H9 (cell line): Measurements from ENCODE around the gene ILK. TPM values are rescaled to one million over a fixed set of nuclear protein-coding genes. Genes with fewer than 3 reads are reported as not detected.

Experiments used
- DNase-seq: peaks from one replicate; pipeline ENCODE4 v3.0.0-alpha.2; 2017
- H2AFZ ChIP-seq: one replicate; pipeline ENCODE4 v1.6.1; 2013; ENCODE audit warnings: mild to moderate bottlenecking, low read length, control low read depth, moderate library complexity
- H2AK5ac ChIP-seq: 2 replicates; pipeline ENCODE4 v1.6.1; 2013; ENCODE audit warnings: low read length, control low read depth, mixed read lengths; ENCODE audit not compliant: insufficient read length
- H2BK120ac ChIP-seq: one replicate; pipeline ENCODE4 v1.6.1; 2013; ENCODE audit warnings: low read depth, mild to moderate bottlenecking, low read length, control low read depth, inconsistent platforms; ENCODE audit not compliant: poor library complexity, severe bottlenecking
- H2BK12ac ChIP-seq: 2 replicates; pipeline ENCODE4 v1.6.1; 2013; ENCODE audit warnings: low read length, control low read depth, mixed read lengths, low read depth; ENCODE audit not compliant: insufficient read length
- H2BK15ac ChIP-seq: 2 replicates; pipeline ENCODE4 v1.6.1; 2013; ENCODE audit warnings: low read depth, low read length, control low read depth
- H2BK20ac ChIP-seq: one replicate; pipeline ENCODE4 v1.6.1; 2013; ENCODE audit warnings: low read depth, mild to moderate bottlenecking, low read length, control low read depth, inconsistent platforms; ENCODE audit not compliant: poor library complexity, severe bottlenecking
- H2BK5ac ChIP-seq: 2 replicates; pipeline ENCODE4 v1.6.1; 2013; ENCODE audit warnings: low read length, control low read depth, mixed read lengths; ENCODE audit not compliant: insufficient read length
- H3K14ac ChIP-seq: 2 replicates; pipeline ENCODE4 v1.6.1; 2013; ENCODE audit warnings: low read length, control low read depth; ENCODE audit not compliant: insufficient read depth
- H3K18ac ChIP-seq: 2 replicates; pipeline ENCODE4 v1.6.1; 2013; ENCODE audit warnings: low read depth, mild to moderate bottlenecking, mixed read lengths, low read length, control low read depth; ENCODE audit not compliant: insufficient read length
- H3K23ac ChIP-seq: 2 replicates; pipeline ENCODE4 v1.6.1; 2013; ENCODE audit warnings: low read length, control low read depth, mixed read lengths, low read depth; ENCODE audit not compliant: insufficient read length
- H3K23me2 ChIP-seq: 2 replicates; pipeline ENCODE4 v1.6.1; 2013; ENCODE audit warnings: low read depth, mild to moderate bottlenecking, mixed read lengths, low read length, control low read depth; ENCODE audit not compliant: insufficient read length, poor library complexity, severe bottlenecking
- H3K27ac ChIP-seq: 2 replicates; pipeline ENCODE4 v1.5.1; 2013; ENCODE audit warnings: low read length, control low read depth, mixed read lengths, low read depth; ENCODE audit not compliant: insufficient read length
- H3K27me3 ChIP-seq: 2 replicates; pipeline ENCODE4 v1.6.1; 2013; ENCODE audit warnings: low read length, control low read depth, inconsistent platforms; ENCODE audit not compliant: insufficient read depth
- H3K4ac ChIP-seq: 2 replicates; pipeline ENCODE4 v1.6.1; 2013; ENCODE audit warnings: low read depth, mild to moderate bottlenecking, control low read depth, inconsistent platforms, low read length, moderate library complexity
- H3K4me1 ChIP-seq: 2 replicates; pipeline ENCODE4 v1.6.1; 2013; ENCODE audit warnings: low read length, control low read depth, inconsistent platforms; ENCODE audit not compliant: insufficient read depth
- H3K4me2 ChIP-seq: 2 replicates; pipeline ENCODE4 v1.6.1; 2013; ENCODE audit warnings: low read length, control low read depth, mixed read lengths; ENCODE audit not compliant: insufficient read length, insufficient read depth
- H3K56ac ChIP-seq: 2 replicates; pipeline ENCODE4 v1.6.1; 2013; ENCODE audit warnings: low read depth, mild to moderate bottlenecking, mixed read lengths, low read length, control low read depth; ENCODE audit not compliant: insufficient read length
- H3K79me1 ChIP-seq: 2 replicates; pipeline ENCODE4 v1.6.1; 2013; ENCODE audit warnings: low read depth, mild to moderate bottlenecking, moderate library complexity, low read length, control low read depth, inconsistent platforms; ENCODE audit not compliant: insufficient read depth, poor library complexity, severe bottlenecking
- H3K79me2 ChIP-seq: 2 replicates; pipeline ENCODE4 v1.6.1; 2013; ENCODE audit warnings: low read length, control low read depth, inconsistent platforms; ENCODE audit not compliant: insufficient read depth
- H3K9ac ChIP-seq: 2 replicates; pipeline ENCODE4 v1.6.1; 2013; ENCODE audit warnings: low read length, control low read depth, mixed read lengths; ENCODE audit not compliant: insufficient read length; ENCODE audit errors: extremely low read depth
- H3K9me3 ChIP-seq: one replicate; pipeline ENCODE4 v1.6.1; 2013; ENCODE audit warnings: low read depth, low read length, inconsistent platforms; ENCODE audit not compliant: control insufficient read depth
- H3T11ph ChIP-seq: one replicate; pipeline ENCODE4 v1.6.1; 2013; ENCODE audit warnings: mild to moderate bottlenecking, low read length, control low read depth, inconsistent platforms
- H4K20me1 ChIP-seq: one replicate; pipeline ENCODE4 v1.6.1; 2013; ENCODE audit not compliant: control insufficient read depth, insufficient read length, insufficient read depth
- H4K5ac ChIP-seq: 2 replicates; pipeline ENCODE4 v1.6.1; 2013; ENCODE audit warnings: low read depth, mild to moderate bottlenecking, mixed read lengths, low read length, control low read depth; ENCODE audit not compliant: insufficient read length
- H4K8ac ChIP-seq: replicated peaks from 2 replicates; pipeline ENCODE4 v1.6.1; 2013; ENCODE audit warnings: low read length, control low read depth, mixed read lengths, low read depth; ENCODE audit not compliant: insufficient read length
- H4K91ac ChIP-seq: 2 replicates; pipeline ENCODE4 v1.6.1; 2013; ENCODE audit warnings: low read depth, mild to moderate bottlenecking, moderate library complexity, mixed read lengths, low read length, control low read depth; ENCODE audit not compliant: insufficient read length
- H3K27ac Mint-ChIP-seq, 3 experiments: 2 replicates in 2 of 3; 3 replicates in 1 of 3; pipeline ENCODE4 v1.8.0; 2020 to 2021; ENCODE audit warnings: mixed read lengths in 3 of 3, mild to moderate bottlenecking in 1 of 3, moderate library complexity in 1 of 3
- H3K27me3 Mint-ChIP-seq: 2 replicates; pipeline ENCODE4 v1.8.0; 2021; ENCODE audit warnings: low read depth, mild to moderate bottlenecking, moderate library complexity, mixed read lengths
- H3K36me3 Mint-ChIP-seq, 3 experiments: 2 replicates in 2 of 3; 3 replicates in 1 of 3; pipeline ENCODE4 v1.8.0; 2020 to 2021; ENCODE audit warnings: low read depth in 3 of 3, mixed read lengths in 3 of 3; ENCODE audit not compliant: insufficient read depth in 1 of 3
- H3K4me1 Mint-ChIP-seq, 2 experiments: 2 replicates each; pipeline ENCODE4 v1.8.0; 2020; ENCODE audit warnings: mixed read lengths in 2 of 2
- H3K4me3 Mint-ChIP-seq, 2 experiments: 2 replicates in 1 of 2; 3 replicates in 1 of 2; pipeline ENCODE4 v1.8.0; 2020 to 2021; ENCODE audit warnings: mild to moderate bottlenecking in 2 of 2, mixed read lengths in 2 of 2, moderate library complexity in 1 of 2
- H3K9me3 Mint-ChIP-seq, 2 experiments: 2 replicates in 1 of 2; 3 replicates in 1 of 2; pipeline ENCODE4 v1.8.0; 2020; ENCODE audit warnings: mild to moderate bottlenecking in 2 of 2, mixed read lengths in 2 of 2, moderate library complexity in 1 of 2
- WGBS: extraction: QIAGEN DNeasy Blood & Tissue Kit; methylation state at CpG from one replicate; pipeline ENCODE4 v1.1.7; 2013; ENCODE audit warnings: missing lambda C conversion rate, low lambda C conversion rate, mixed read lengths; ENCODE audit not compliant: insufficient read length; ENCODE audit errors: extremely low coverage; 5-methylcytosine and 5-hydroxymethylcytosine counted together
- total RNA-seq: library from RNA; stranded (reverse); gene quantifications from 2 replicates; pipeline ENCODE4 v1.2.1, GENCODE V29; 2021
- TF ChIP-seq, protein P1 (sequence below): fragments of 200-600 bp; sonication (generic); conservative IDR thresholded peaks from 3 replicates; pipeline ENCODE4 v1.8.0; 2021; ENCODE audit warnings: antibody characterized with exemption, mild to moderate bottlenecking

ILK gene
- total RNA-seq, 1 experiment from 2014 or later: 100 TPM

DNA sequence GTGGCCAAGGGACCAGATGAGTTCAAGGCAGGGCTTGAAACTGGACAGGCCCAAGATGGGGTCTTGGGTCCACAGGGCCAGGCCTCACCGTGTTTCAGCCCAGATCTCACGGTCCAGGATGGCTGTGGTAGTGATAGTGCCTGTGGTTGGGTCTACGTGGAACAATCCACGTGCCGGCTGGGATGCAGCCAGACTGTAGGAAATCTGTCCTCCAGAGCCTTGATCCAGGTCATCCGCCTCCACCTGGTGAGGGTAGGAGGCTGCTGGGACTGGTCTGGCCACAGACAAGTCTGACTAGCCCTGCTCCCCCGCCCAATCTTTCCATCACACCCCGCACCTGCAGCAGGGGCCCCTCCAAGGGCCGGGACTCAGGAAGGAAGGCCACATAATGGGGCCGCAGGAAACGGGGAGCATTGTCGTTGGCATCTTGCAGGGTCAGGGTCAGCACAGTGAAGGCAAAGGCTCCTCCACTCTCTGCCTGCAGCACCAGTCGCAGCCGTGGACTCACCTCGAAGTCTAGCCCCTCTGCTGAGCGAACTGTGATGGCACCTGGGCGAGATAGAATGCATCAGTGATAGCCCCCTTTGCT is 22.4 kb downstream of the ILK start:
- no peak overlapping the region for H3K4me3 Mint-ChIP-seq
- H4K20me1 ChIP-seq: no peaks in the 10 kb centered on the region
- H3K56ac ChIP-seq: no peak overlapping the region
- H3K9me3 ChIP-seq: no peaks in the 10 kb centered on the region
- peaks cover 3% of the 10 kb centered on the region in 2 experiments; a peak in 3 of 4 replicates for H3K4me1 Mint-ChIP-seq
- H2BK15ac ChIP-seq: no peak overlapping the region
- H3K4ac ChIP-seq: no peak overlapping the region
- no peak overlapping the region for H2BK5ac ChIP-seq
- no peak overlapping the region for H3K27ac Mint-ChIP-seq
- peaks cover 14% of the 10 kb centered on the region; the same call in 1 of the 2 replicates for H3K27me3 ChIP-seq
- no peak overlapping the region for H2BK120ac ChIP-seq
- WGBS: no CpG with 5 or more reads among the region's 17 CpGs
- no peak overlapping the region for H3K27ac ChIP-seq
- H3K14ac ChIP-seq: no peak overlapping the region
- no peaks in the 10 kb centered on the region for H3K79me1 ChIP-seq
- no peaks in the 10 kb centered on the region for H3K79me2 ChIP-seq
- H3K27me3 Mint-ChIP-seq: peaks cover 27% of the 10 kb centered on the region
- peaks cover 9% of the 10 kb centered on the region for H3K23me2 ChIP-seq
- H4K5ac ChIP-seq: no peak overlapping the region
- no peak overlapping the region for H4K91ac ChIP-seq
- H2AFZ ChIP-seq: no peak overlapping the region
- no peak overlapping the region for H3K18ac ChIP-seq
- H3K9me3 Mint-ChIP-seq: no peaks in the 10 kb centered on the region
- no peak overlapping the region for H3K9ac ChIP-seq
- H2BK12ac ChIP-seq: no peak overlapping the region
- no peak overlapping the region for H2BK20ac ChIP-seq
- no peak overlapping the region for H3T11ph ChIP-seq
- H3K4me2 ChIP-seq: no peak overlapping the region
- TF ChIP-seq, protein P1, sequence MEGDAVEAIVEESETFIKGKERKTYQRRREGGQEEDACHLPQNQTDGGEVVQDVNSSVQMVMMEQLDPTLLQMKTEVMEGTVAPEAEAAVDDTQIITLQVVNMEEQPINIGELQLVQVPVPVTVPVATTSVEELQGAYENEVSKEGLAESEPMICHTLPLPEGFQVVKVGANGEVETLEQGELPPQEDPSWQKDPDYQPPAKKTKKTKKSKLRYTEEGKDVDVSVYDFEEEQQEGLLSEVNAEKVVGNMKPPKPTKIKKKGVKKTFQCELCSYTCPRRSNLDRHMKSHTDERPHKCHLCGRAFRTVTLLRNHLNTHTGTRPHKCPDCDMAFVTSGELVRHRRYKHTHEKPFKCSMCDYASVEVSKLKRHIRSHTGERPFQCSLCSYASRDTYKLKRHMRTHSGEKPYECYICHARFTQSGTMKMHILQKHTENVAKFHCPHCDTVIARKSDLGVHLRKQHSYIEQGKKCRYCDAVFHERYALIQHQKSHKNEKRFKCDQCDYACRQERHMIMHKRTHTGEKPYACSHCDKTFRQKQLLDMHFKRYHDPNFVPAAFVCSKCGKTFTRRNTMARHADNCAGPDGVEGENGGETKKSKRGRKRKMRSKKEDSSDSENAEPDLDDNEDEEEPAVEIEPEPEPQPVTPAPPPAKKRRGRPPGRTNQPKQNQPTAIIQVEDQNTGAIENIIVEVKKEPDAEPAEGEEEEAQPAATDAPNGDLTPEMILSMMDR: no peak
- DNase-seq: no peak
- peaks cover 2 to 24% (median 9%) of the 10 kb centered on the region in 3 experiments; a peak in 6 of 7 replicates for H3K36me3 Mint-ChIP-seq
- no peak overlapping the region for H2AK5ac ChIP-seq
- H3K23ac ChIP-seq: no peak overlapping the region
- no peak overlapping the region for H4K8ac ChIP-seq
- no peaks in the 10 kb centered on the region for H3K4me1 ChIP-seq
